HG03060 (cell line): ENCODE results near the gene SPRYD7.
"Not testable (repeated sequence)": the region's sequence is repeated elsewhere in the genome, so short reads cannot be mapped to it uniquely, and the experiment has no call there.

Experiments
- ATAC-seq: cut with Tn5 transposase; IDR thresholded peaks from one replicate; pipeline ENCODE4 v1.9.1; 2021; ENCODE audit warnings: low read depth, moderate number of reproducible peaks; ENCODE audit not compliant: unreplicated experiment

SPRYD7 gene

GRCh38 chr13:49933511-49933910, 2.6 kb downstream of the SPRYD7 start:
- ATAC-seq, result no peak

GRCh38 chr13:49932868-49933267, 3.3 kb downstream of the SPRYD7 start:
- ATAC-seq, result no peak

GRCh38 chr13:49932066-49932465, 4.1 kb downstream of the SPRYD7 start:
- ATAC-seq, result no peak

- ATAC-seq, result no peak
Measured at GRCh38 chr13:49927755-49928154, 8.4 kb downstream of the SPRYD7 start.

GRCh38 chr13:49925881-49926418, 10.2 kb downstream of the SPRYD7 start:
- ATAC-seq, result no peak

GRCh38 chr13:49922301-49922700, 13.8 kb downstream of the SPRYD7 start:
- ATAC-seq, result no peak

GRCh38 chr13:49920969-49921368, 15.2 kb downstream of the SPRYD7 start:
- not testable (repeated sequence) for ATAC-seq

- not testable (repeated sequence) for ATAC-seq
Measured at GRCh38 chr13:49918106-49918505, 18.0 kb downstream of the SPRYD7 start.

GRCh38 chr13:49914947-49915346, 21.2 kb downstream of the SPRYD7 start:
- ATAC-seq, result no peak

- ATAC-seq, result no peak
Measured at GRCh38 chr13:49908637-49909036, 27.5 kb downstream of the SPRYD7 start.

- no peak for ATAC-seq
Measured at GRCh38 chr13:49904729-49905456, 31.2 kb downstream of the SPRYD7 start.

- ATAC-seq, result no peak
Measured at GRCh38 chr13:49898792-49899191, 37.3 kb downstream of the SPRYD7 start.

GRCh38 chr13:49897713-49898112, 38.4 kb downstream of the SPRYD7 start:
- ATAC-seq, result no peak

GRCh38 chr13:49895826-49896225, 40.3 kb downstream of the SPRYD7 start:
- ATAC-seq, result no peak

GRCh38 chr13:49893591-49893990, 42.5 kb downstream of the SPRYD7 start:
- ATAC-seq, result no peak

- ATAC-seq, result no peak
Measured at GRCh38 chr13:49890376-49890775, 45.8 kb downstream of the SPRYD7 start.

GRCh38 chr13:49878682-49879081, 57.5 kb downstream of the SPRYD7 start:
- ATAC-seq, result no peak

- ATAC-seq, result no peak
Measured at GRCh38 chr13:49877629-49878218, 58.4 kb downstream of the SPRYD7 start.

GRCh38 chr13:49874430-49874829, 61.7 kb downstream of the SPRYD7 start:
- no peak for ATAC-seq

- no peak for ATAC-seq
Measured at GRCh38 chr13:49869519-49869918, 66.6 kb downstream of the SPRYD7 start.

GRCh38 chr13:49867834-49868233, 68.3 kb downstream of the SPRYD7 start:
- ATAC-seq, result no peak

- no peak for ATAC-seq
Measured at GRCh38 chr13:49865218-49865617, 70.9 kb downstream of the SPRYD7 start.
